Stomach (tissue), 4 donors: ENCODE measurements around the gene HTR2B.

Experiments
- CTCF ChIP-seq, 7 experiments: fragments of 450-650 bp in 4 of 7; fragments of 200-600 bp in 3 of 7; sonication (generic) in 3 of 7; IDR thresholded peaks; one replicate each; pipeline ENCODE4 v1.5.1; 2016 to 2019; ENCODE audit warnings: antibody characterized with exemption in 7 of 7, control low read depth in 2 of 7, mild to moderate bottlenecking in 1 of 7
- EP300 ChIP-seq: sonication (generic); formaldehyde crosslinking; IDR thresholded peaks from one replicate; pipeline ENCODE4 v1.6.1; 2017; ENCODE audit warnings: antibody characterized with exemption
- POLR2A ChIP-seq, 4 donors: fragments of 450-650 bp; IDR thresholded peaks; one replicate each; pipeline ENCODE4 v1.6.1; 2016; ENCODE audit warnings: antibody characterized with exemption in 4 of 4, control low read depth in 2 of 4, mild to moderate bottlenecking in 1 of 4, moderate library complexity in 1 of 4

- no peak for TF ChIP-seq CTCF (IDR thresholded peaks at IDR 0.05)
- TF ChIP-seq POLR2A (IDR thresholded peaks at IDR 0.05): no peak
- TF ChIP-seq EP300: no peak
Observed at GRCh38 chr2:231102772-231103171, 22.1 kb downstream of the HTR2B start.
